PFSK-1 (cell line): ENCODE measurements around the gene FZD7.

Experiments used
- FOXP2 ChIP-seq: optimal IDR thresholded peaks from 2 replicates; pipeline ENCODE3; 2011; ENCODE audit warnings: borderline replicate concordance, control low read depth, inconsistent platforms; ENCODE audit not compliant: insufficient read depth; ENCODE audit errors: extremely low read length, extremely low read depth
- POLR2AphosphoS5 ChIP-seq: IDR thresholded peaks from 2 replicates; pipeline ENCODE4 v1.6.1; 2012; ENCODE audit warnings: low read depth, mild to moderate bottlenecking, control low read depth, low read length, moderate library complexity
- SIN3A ChIP-seq: IDR thresholded peaks from 2 replicates; pipeline ENCODE4 v1.6.1; 2012; ENCODE audit warnings: mild to moderate bottlenecking, low read length, moderate library complexity, borderline replicate concordance; ENCODE audit not compliant: insufficient read depth
- TAF1 ChIP-seq: IDR thresholded peaks from 2 replicates; pipeline ENCODE4 v1.6.1; 2012; ENCODE audit warnings: low read length, control low read depth, borderline replicate concordance; ENCODE audit not compliant: insufficient read depth
- TF ChIP-seq, protein P1 (sequence below), 2 experiments: IDR thresholded peaks; 2 replicates each; pipeline versions ENCODE4 v1.6.1 to v1.8.0; 2011 to 2012; ENCODE audit warnings: low read depth in 2 of 2, low read length in 2 of 2, control low read depth in 1 of 2, inconsistent platforms in 1 of 2, mild to moderate bottlenecking in 1 of 2, moderate library complexity in 1 of 2; ENCODE audit not compliant: insufficient read depth in 1 of 2

GRCh38 chr2:202056611-202057010 is 23.0 kb downstream of the FZD7 start:
- TF ChIP-seq TAF1 (no peak), POLR2AphosphoS5 (no peak), SIN3A (no peak), FOXP2 (no peak)
- TF ChIP-seq, protein P1, sequence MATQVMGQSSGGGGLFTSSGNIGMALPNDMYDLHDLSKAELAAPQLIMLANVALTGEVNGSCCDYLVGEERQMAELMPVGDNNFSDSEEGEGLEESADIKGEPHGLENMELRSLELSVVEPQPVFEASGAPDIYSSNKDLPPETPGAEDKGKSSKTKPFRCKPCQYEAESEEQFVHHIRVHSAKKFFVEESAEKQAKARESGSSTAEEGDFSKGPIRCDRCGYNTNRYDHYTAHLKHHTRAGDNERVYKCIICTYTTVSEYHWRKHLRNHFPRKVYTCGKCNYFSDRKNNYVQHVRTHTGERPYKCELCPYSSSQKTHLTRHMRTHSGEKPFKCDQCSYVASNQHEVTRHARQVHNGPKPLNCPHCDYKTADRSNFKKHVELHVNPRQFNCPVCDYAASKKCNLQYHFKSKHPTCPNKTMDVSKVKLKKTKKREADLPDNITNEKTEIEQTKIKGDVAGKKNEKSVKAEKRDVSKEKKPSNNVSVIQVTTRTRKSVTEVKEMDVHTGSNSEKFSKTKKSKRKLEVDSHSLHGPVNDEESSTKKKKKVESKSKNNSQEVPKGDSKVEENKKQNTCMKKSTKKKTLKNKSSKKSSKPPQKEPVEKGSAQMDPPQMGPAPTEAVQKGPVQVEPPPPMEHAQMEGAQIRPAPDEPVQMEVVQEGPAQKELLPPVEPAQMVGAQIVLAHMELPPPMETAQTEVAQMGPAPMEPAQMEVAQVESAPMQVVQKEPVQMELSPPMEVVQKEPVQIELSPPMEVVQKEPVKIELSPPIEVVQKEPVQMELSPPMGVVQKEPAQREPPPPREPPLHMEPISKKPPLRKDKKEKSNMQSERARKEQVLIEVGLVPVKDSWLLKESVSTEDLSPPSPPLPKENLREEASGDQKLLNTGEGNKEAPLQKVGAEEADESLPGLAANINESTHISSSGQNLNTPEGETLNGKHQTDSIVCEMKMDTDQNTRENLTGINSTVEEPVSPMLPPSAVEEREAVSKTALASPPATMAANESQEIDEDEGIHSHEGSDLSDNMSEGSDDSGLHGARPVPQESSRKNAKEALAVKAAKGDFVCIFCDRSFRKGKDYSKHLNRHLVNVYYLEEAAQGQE (IDR thresholded peaks at IDR 0.05; ENCODE audit: insufficient read depth in 1 of 2, low read depth in 2 of 2, low read length in 2 of 2): no peak
